RWPE2 (cell line): ENCODE results near the gene ARL5C.

Experiments
- ATAC-seq: fragments of 200-7000 bp; cut with Tn5 transposase; 3 replicates; pipeline ENCODE4 v1.9.1; 2021; ENCODE audit warnings: low read depth
- DNase-seq: peaks from one replicate; pipeline ENCODE4 v3.0.0-alpha.2; 2020; ENCODE audit warnings: low spot score
- H3K27ac ChIP-seq: fragments of 450-650 bp; 2 replicates; pipeline ENCODE4 v1.5.1; 2017; ENCODE audit warnings: mild to moderate bottlenecking; ENCODE audit not compliant: poor library complexity, severe bottlenecking
- H3K27me3 ChIP-seq: fragments of 250-450 bp; sonication (Bioruptor Pico); 2 replicates; pipeline ENCODE4 v1.5.1; 2021; ENCODE audit warnings: mild to moderate bottlenecking, moderate library complexity; ENCODE audit not compliant: insufficient read depth, poor library complexity, severe bottlenecking
- H3K36me3 ChIP-seq: fragments of 250-450 bp; sonication (Bioruptor Pico); 2 replicates; pipeline ENCODE4 v1.5.1; 2020; ENCODE audit warnings: low read depth, mild to moderate bottlenecking, moderate library complexity
- H3K4me1 ChIP-seq: fragments of 250-450 bp; sonication (Bioruptor Pico); 2 replicates; pipeline ENCODE4 v1.5.1; 2021; ENCODE audit warnings: mild to moderate bottlenecking, moderate library complexity; ENCODE audit not compliant: insufficient read depth, poor library complexity, severe bottlenecking
- H3K4me3 ChIP-seq: fragments of 250-450 bp; sonication (Bioruptor Pico); 2 replicates; pipeline ENCODE4 v1.5.1; 2021; ENCODE audit warnings: mild to moderate bottlenecking, moderate library complexity; ENCODE audit not compliant: severe bottlenecking
- H3K9me3 ChIP-seq: fragments of 250-450 bp; sonication (Bioruptor Pico); 2 replicates; pipeline ENCODE4 v1.5.1; 2021; ENCODE audit warnings: mild to moderate bottlenecking, moderate library complexity; ENCODE audit not compliant: severe bottlenecking
- CTCF ChIP-seq: fragments of 450-650 bp; IDR thresholded peaks from one replicate; pipeline ENCODE4 v1.5.1; 2017; ENCODE audit warnings: mild to moderate bottlenecking, moderate library complexity; ENCODE audit not compliant: poor library complexity, severe bottlenecking

ARL5C gene

DNA sequence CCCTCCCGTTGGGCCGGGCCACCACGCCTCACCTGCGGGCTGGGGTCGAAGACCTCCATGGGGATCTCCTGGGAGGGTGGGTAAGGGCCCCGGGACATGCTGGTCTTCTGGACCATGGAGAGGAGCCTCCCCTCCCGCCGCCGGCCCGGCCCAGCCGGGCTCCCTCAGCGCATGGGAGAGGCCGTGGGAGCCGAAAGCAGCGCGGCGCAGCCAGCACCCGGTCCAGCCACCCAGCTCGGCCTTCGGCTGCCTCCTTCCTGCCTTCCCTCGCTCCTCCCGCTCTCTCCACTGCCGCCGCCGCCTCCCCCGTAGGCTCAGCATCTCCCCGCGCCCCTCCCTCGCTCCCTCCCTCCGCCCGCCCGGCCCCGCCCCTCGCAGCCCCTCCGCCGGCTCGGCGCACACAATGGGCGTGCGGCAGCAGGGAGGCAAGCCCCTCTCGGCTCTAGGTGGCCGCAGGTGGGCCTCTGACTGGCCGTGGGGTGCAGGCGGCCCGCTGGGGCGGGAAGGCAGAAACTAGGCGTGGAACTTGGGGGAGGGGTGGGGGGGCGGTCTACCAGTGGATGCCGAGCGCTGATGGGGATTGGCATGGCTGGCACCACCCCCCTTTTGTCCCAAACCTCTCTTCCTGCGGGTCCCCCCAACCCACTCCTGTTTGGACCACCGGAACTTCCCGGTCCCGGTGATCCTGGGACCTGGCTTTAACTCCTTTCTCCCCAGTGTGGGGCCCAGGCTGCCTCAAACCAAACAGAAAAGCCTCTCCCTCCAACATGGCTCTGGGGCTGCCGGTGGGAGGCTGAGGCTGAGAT is 31.6 kb upstream of the ARL5C start, which contains the start of gene CACNB1:
Gene CACNB1 (minus strand): TSS at position 290 of the 806 bp plus-strand sequence. CDS start 174 bp downstream, at position 116.
- TF ChIP-seq CTCF, result no peak
- Histone ChIP-seq H3K9me3 (no peaks in the 10 kb centered on the region), H3K4me1 (peaks cover 6% of the 10 kb centered on the region), H3K4me3 (peak within 1 kb of the TSS; percentile 64), H3K36me3 (peaks cover 39% of the 10 kb centered on the region), H3K27me3 (no peaks in the 10 kb centered on the region), H3K27ac (peak within 1 kb of the TSS; percentile 78)
- DNase-seq (peak; percentile 83), ATAC-seq (peak; percentile 77)

DNA sequence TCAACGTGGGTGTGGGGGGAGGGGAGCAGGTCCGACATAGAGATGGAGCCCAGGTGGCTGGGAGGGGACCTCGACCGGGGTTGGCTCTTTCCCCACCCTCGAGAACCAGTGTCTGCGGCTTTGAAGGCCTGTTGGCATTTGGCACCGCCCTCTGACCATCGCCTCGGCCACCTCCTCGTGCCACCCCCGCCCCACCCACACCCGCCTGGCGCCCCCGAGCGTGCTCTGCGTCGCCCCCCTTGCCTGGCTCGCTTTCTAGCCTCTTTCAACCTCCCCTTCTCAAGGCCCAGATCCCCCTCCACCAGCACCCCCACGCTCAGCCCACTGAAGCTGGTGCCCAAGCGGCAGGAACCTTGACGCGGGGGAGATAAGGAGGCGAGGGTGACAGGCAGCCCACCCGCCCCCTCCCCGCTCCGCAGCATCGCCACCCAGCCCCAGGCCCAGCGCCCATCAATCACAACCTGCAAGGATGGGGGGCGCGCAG is 30.9 kb upstream of the ARL5C start:
- peak; percentile 37 for ATAC-seq
- Histone ChIP-seq H3K4me1 (peaks cover 5% of the 10 kb centered on the region), H3K27me3 (no peaks in the 10 kb centered on the region), H3K9me3 (no peaks in the 10 kb centered on the region), H3K27ac (peak overlapping the region; percentile 78), H3K36me3 (peaks cover 37% of the 10 kb centered on the region), H3K4me3 (peak overlapping the region; percentile 64)
- no peak for TF ChIP-seq CTCF
- DNase-seq, result no peak

DNA sequence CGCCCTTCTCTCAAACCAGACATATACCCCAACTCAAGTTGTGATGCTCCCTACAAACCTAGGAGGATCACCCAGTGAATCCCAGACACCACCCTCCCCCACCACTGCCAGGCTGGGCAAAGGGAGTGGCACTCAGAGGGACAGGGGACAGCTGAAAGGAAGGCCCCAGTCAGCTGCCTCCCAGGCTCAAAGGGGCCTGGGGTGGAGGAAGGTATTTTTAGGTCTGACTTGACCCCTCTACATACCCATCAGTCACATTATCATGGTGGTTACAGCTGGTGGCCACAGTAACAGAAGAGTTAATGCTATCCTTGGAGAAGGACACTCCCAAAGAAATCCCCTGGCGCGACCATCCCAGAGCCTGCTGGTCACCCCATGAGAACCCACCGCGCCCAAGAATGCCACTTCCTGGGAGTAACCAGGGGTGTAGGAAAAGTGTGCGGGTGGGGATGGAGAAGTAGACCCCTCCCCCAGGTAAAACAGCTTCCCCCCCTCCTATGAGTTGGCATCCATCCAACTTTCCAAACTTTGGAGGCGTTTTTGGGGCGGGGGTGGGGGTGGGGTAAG is 30.4 kb upstream of the ARL5C start:
- ATAC-seq, result no peak

GRCh38 chr17:39195568-39196160 is 29.7 kb upstream of the ARL5C start:
- Histone ChIP-seq H3K4me1 (no peaks in the 10 kb centered on the region), H3K9me3 (no peaks in the 10 kb centered on the region), H3K27ac (peak overlapping the region; percentile 78), H3K4me3 (peak overlapping the region; percentile 64), H3K27me3 (no peaks in the 10 kb centered on the region), H3K36me3 (peaks cover 35% of the 10 kb centered on the region)
- ATAC-seq (peak; percentile 15; the same call in 2 of the 3 replicates), DNase-seq (no peak)
- TF ChIP-seq CTCF, result no peak

More for the DNA sequence above, 30.4 kb upstream of the ARL5C start:
- Histone ChIP-seq H3K4me3 (peak overlapping the region; percentile 64), H3K27me3 (no peaks in the 10 kb centered on the region), H3K4me1 (peaks cover under 1% of the 10 kb centered on the region), H3K9me3 (no peaks in the 10 kb centered on the region), H3K36me3 (peaks cover 35% of the 10 kb centered on the region), H3K27ac (peak overlapping the region; percentile 78)
- DNase-seq, result no peak
- TF ChIP-seq CTCF, result no peak
